Measurements from ENCODE around the gene BDNF.

Gene BDNF

DNA sequence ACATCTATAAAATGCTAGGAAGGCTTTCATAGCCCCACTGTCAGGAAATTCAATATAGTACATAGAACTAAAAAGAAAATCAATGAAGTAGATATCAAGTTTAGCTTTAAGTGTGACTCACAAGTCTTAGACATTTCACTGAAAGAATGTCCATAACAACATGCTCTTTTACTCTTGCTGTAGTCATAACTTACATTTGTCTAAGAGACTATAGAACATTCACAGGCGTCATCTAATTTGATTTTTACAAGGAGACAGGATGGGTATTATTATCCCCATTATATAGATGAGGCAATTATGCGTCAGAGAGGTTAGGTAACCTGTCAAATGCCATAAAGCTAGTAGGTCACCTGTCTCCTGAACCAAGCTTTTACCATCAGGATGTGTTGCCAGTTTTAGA lies 36.9 kb downstream of the BDNF start:
- Histone ChIP-seq H3K36me3 (ENCODE audit: insufficient read depth, low read length) (no peaks in the 10 kb centered on the region), H3K9me3 (ENCODE audit: low read depth, low read length) (no peaks in the 10 kb centered on the region), H3K9ac (ENCODE audit: insufficient read length) (no peak overlapping the region), H3K27ac (no peak overlapping the region), H3K4me3 (no peak overlapping the region)
- TF ChIP-seq POLR2AphosphoS5 (IDR thresholded peaks at IDR 0.05; ENCODE audit: borderline replicate concordance, low read depth, low read length) (no peak), FOXP2 (optimal IDR thresholded peaks at IDR 0.05; ENCODE audit: control extremely low read depth, extremely low read length, insufficient read depth) (no peak), EZH2 (IDR thresholded peaks at IDR 0.05) (no peak)
- no peak for DNase-seq (ENCODE audit: low read depth, low spot score)

DNA sequence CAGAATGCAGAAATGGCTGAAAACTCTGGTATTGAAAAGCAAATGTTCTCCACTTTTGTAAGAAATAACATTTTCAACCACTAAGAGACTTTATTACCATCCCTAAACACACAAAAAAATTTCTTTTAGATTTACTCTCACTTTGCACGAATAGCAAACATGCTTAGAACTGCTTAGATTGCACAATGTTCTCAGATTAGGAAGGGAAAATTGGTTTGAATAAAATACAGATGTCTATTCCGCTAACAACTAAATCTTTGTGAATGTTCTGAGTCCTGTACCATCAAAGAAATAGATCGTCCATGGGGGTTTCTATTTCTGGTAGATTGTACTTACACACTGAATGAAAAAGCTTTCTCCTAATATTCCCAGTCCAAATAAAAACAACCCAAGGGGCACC lies 40.1 kb downstream of the BDNF start:
- DNase-seq (ENCODE audit: low read depth, low spot score), result no peak
- H3K9me3 ChIP-seq (ENCODE audit: low read depth, low read length), result no peaks in the 10 kb centered on the region
- H3K9ac ChIP-seq (ENCODE audit: insufficient read length), result no peak overlapping the region
- H3K4me3 ChIP-seq, result no peak overlapping the region
- no peaks in the 10 kb centered on the region for H3K36me3 ChIP-seq (ENCODE audit: insufficient read depth, low read length)
- TF ChIP-seq POLR2AphosphoS5 (IDR thresholded peaks at IDR 0.05; ENCODE audit: borderline replicate concordance, low read depth, low read length) (no peak), FOXP2 (optimal IDR thresholded peaks at IDR 0.05; ENCODE audit: control extremely low read depth, extremely low read length, insufficient read depth) (no peak), EZH2 (IDR thresholded peaks at IDR 0.05) (no peak)
- no peak overlapping the region for H3K27ac ChIP-seq

DNA sequence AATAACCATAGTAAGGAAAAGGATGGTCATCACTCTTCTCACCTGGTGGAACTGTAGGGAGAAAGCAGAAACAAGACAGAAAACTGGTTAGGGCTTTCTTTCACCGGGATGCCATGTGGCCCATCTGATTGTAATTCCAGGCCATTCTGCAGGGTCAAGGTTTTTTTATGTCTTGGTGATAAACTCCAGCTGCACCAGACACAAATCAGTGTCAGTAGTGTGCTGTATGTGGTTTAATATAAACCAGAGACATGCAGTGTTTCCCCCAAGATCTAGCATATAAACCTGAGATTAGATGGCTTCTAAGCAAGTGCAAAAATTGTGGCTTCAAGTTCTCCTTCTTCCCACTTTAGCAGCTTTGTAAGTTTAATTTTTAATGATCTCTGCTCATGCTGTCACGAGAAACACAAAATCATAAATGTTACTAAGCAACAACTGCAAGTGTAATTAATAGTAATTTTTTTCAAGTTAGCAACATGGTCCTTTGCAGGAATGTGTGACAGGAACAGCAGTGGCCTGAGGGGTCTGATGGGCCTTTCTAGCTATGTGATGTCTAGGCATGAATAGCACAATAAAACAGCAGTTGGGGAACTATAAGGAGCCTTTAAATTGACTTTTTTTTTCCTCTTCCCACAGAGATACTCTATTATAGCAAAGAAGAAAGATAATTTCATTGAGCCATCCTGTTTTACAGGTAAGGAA lies 41.6 kb downstream of the BDNF start:
- Histone ChIP-seq H3K9ac (ENCODE audit: insufficient read length) (no peak overlapping the region), H3K9me3 (ENCODE audit: low read depth, low read length) (no peaks in the 10 kb centered on the region), H3K36me3 (ENCODE audit: insufficient read depth, low read length) (no peaks in the 10 kb centered on the region), H3K4me3 (no peak overlapping the region), H3K27ac (no peak overlapping the region)
- DNase-seq (ENCODE audit: low read depth, low spot score), result no peak
- TF ChIP-seq EZH2 (IDR thresholded peaks at IDR 0.05), result no peak

DNA sequence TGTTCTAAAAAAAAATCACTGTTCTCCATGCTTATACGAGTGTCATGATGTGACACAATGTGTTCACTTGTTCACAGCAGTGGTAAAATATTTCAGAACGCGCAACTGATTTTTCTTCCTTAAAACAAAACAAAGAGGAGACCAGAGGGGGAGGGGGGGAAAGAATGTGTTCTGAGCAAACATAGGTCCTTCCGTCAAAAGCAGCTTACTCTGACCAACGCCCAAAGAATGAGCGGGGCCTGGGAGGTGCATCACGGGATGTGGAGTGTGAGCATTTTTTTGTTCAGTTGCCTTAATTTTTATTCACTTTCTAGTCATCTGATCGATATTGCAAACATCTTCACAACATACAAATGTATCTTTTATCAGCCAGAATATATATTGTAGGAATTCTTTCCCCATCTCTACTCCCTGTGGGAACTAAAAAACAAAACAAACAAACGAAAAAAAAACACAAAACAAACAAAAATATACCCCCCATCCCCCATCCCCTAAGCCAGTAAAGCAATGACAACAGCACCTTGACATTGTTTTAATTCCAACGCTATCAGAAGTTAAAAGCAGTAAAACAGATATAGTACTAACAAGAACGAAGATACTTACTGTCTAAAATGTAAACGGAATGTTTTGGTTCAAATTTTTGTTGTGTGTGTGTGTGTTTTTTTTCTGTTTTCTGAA lies 43.3 kb downstream of the BDNF start:
- no peaks in the 10 kb centered on the region for H3K36me3 ChIP-seq (ENCODE audit: insufficient read depth, low read length)
- no peak overlapping the region for H3K27ac ChIP-seq
- TF ChIP-seq EZH2 (IDR thresholded peaks at IDR 0.05) (no peak), FOXP2 (optimal IDR thresholded peaks at IDR 0.05; ENCODE audit: control extremely low read depth, extremely low read length, insufficient read depth) (no peak), POLR2AphosphoS5 (IDR thresholded peaks at IDR 0.05; ENCODE audit: borderline replicate concordance, low read depth, low read length) (no peak)
- H3K9ac ChIP-seq (ENCODE audit: insufficient read length), result no peak overlapping the region
- H3K4me3 ChIP-seq, result no peak overlapping the region
- H3K9me3 ChIP-seq (ENCODE audit: low read depth, low read length), result no peaks in the 10 kb centered on the region
- DNase-seq (ENCODE audit: low read depth, low spot score), result no peak

DNA sequence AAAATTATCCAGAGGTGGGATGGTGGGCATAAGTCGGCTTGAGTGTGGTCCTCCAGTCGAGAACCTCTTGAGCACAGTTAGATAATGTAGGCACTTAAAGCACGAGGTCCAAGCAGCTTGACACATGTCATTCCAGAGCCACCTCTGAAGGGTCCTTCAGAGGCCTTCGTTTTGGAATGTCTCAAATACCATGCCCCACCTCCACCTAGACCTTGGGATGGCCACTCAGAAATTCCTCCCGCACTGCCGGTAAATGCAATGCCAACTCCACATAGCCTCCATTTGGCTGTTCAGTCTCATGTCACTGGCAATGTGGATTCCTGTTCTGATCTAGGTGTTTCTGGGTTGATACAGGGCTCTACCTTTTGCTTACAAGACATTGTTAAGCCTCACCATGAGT lies 43.9 kb downstream of the BDNF start:
- Histone ChIP-seq H3K27ac (no peak overlapping the region), H3K9me3 (ENCODE audit: low read depth, low read length) (no peaks in the 10 kb centered on the region), H3K36me3 (ENCODE audit: insufficient read depth, low read length) (no peaks in the 10 kb centered on the region), H3K9ac (ENCODE audit: insufficient read length) (no peak overlapping the region), H3K4me3 (no peak overlapping the region)
- TF ChIP-seq EZH2 (IDR thresholded peaks at IDR 0.05) (no peak), FOXP2 (optimal IDR thresholded peaks at IDR 0.05; ENCODE audit: control extremely low read depth, extremely low read length, insufficient read depth) (no peak), POLR2AphosphoS5 (IDR thresholded peaks at IDR 0.05; ENCODE audit: borderline replicate concordance, low read depth, low read length) (no peak)
- no peak for DNase-seq (ENCODE audit: low read depth, low spot score)

DNA sequence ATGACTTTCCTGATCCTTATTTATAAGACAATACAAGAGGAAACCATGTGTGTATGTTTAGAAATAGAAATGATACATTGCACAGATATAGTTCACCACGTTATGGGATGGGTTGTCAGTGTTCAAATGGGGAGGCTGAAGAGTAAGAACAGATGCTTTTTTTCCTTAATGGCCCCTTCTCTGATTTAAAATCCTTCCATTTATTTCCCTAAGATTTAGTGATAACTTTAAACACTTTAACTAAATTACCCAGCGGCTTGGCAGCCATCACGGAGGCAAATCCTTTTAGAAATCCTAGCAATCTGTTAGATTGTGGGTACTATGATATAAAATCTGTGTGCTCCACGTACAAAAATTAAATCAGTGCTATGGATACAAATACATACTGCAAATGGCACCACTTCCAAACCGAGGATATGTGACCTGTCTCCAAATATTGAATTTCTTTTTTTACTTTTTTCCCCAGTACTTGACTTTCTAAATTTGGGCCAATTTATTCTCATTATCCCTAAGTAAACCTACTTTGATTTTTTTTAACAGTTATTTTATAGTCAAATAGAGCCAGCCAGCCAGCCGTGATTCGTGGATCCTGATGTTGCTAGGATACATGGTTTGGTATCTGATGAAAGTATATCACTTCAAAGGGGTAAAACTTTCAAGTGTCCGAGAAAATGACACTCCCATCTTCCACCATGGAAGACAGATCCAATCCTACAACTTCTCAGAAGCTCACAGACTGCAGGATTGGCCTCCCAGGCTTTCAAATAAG lies 46.1 kb downstream of the BDNF start:
- no peak for DNase-seq (ENCODE audit: low read depth, low spot score)
- no peak overlapping the region for H3K27ac ChIP-seq
- H3K4me3 ChIP-seq, result no peak overlapping the region
- no peaks in the 10 kb centered on the region for H3K9me3 ChIP-seq (ENCODE audit: low read depth, low read length)
- no peak overlapping the region for H3K9ac ChIP-seq (ENCODE audit: insufficient read length)
- no peak for TF ChIP-seq FOXP2 (optimal IDR thresholded peaks at IDR 0.05; ENCODE audit: control extremely low read depth, extremely low read length, insufficient read depth)
- TF ChIP-seq EZH2 (IDR thresholded peaks at IDR 0.05), result no peak
- no peak for TF ChIP-seq POLR2AphosphoS5 (IDR thresholded peaks at IDR 0.05; ENCODE audit: borderline replicate concordance, low read depth, low read length)
- H3K36me3 ChIP-seq (ENCODE audit: insufficient read depth, low read length), result no peaks in the 10 kb centered on the region

DNA sequence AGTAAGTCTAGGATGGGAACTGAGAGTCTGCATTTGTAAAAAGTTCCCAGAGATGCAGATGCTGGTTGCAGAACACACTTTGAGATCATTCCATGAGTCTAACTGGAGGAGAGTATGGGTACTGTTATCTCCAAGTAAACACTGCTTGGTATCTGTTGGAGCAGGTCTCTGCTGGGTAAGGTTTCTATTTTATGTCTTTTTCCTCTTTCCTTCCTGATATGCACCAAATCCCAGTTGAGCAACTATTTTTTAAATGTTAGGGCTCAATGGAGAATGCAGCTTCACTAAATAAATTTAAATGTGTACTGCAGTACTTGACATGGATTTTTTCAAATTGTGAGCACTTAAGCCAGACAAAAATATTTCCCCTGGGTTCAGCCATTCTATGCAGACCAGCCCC lies 48.5 kb downstream of the BDNF start:
- H3K4me3 ChIP-seq, result no peak overlapping the region
- H3K27ac ChIP-seq, result no peak overlapping the region
- no peaks in the 10 kb centered on the region for H3K9me3 ChIP-seq (ENCODE audit: low read depth, low read length)
- no peak for TF ChIP-seq FOXP2 (optimal IDR thresholded peaks at IDR 0.05; ENCODE audit: control extremely low read depth, extremely low read length, insufficient read depth)
- TF ChIP-seq EZH2 (IDR thresholded peaks at IDR 0.05), result no peak
- TF ChIP-seq POLR2AphosphoS5 (IDR thresholded peaks at IDR 0.05; ENCODE audit: borderline replicate concordance, low read depth, low read length), result no peak
- no peak for DNase-seq (ENCODE audit: low read depth, low spot score)
- H3K9ac ChIP-seq (ENCODE audit: insufficient read length), result no peak overlapping the region
- no peaks in the 10 kb centered on the region for H3K36me3 ChIP-seq (ENCODE audit: insufficient read depth, low read length)

DNA sequence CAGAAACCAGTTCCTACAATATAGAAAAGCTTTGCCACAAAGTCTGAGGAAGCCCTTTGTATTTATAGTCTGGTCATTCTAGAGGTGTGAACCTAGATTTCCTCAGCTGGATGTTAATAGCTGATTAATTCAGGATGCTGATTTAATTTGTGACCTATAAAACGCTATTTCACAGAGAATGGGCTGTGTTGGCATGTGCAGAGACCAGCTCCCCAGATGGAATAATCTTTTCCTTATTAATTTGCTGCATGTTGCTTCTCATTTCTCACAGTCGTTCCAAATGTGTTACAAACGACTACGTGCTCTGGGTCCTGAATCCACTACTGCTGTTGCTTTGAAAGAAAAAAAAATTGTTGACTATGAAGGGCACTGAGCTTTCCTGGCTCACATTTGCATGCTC lies 49.3 kb downstream of the BDNF start:
- H3K4me3 ChIP-seq, result no peak overlapping the region
- H3K27ac ChIP-seq, result no peak overlapping the region
- TF ChIP-seq EZH2 (IDR thresholded peaks at IDR 0.05), result no peak
- TF ChIP-seq POLR2AphosphoS5 (IDR thresholded peaks at IDR 0.05; ENCODE audit: borderline replicate concordance, low read depth, low read length), result no peak
- TF ChIP-seq FOXP2 (optimal IDR thresholded peaks at IDR 0.05; ENCODE audit: control extremely low read depth, extremely low read length, insufficient read depth), result no peak
- no peaks in the 10 kb centered on the region for H3K9me3 ChIP-seq (ENCODE audit: low read depth, low read length)
- no peak for DNase-seq (ENCODE audit: low read depth, low spot score)
- H3K9ac ChIP-seq (ENCODE audit: insufficient read length), result no peak overlapping the region
- H3K36me3 ChIP-seq (ENCODE audit: insufficient read depth, low read length), result no peaks in the 10 kb centered on the region
